Adipose tissue (tissue), 3 donors: ENCODE measurements around the gene NOX3. TPM values are rescaled to one million over a fixed set of nuclear protein-coding genes. Genes with fewer than 3 reads are reported as not detected.
"Not testable (repeated sequence)": the region's sequence is repeated elsewhere in the genome, so short reads cannot be mapped to it uniquely, and the experiment has no call there.

Experiments
- H3K27ac ChIP-seq: one replicate; pipeline ENCODE4 v1.5.1; 2013; ENCODE audit warnings: low read depth, low read length
- WGBS, 3 donors: extraction: QIAGEN DNeasy Blood & Tissue Kit; methylation state at CpG; one replicate each; pipeline ENCODE4 v1.1.7; 2013; 5-methylcytosine and 5-hydroxymethylcytosine counted together
- polyA plus RNA-seq, 3 donors: library from polyadenylated mRNA; stranded (reverse); fragments of 200-250 nt; gene quantifications; one replicate each; pipeline ENCODE4 v1.2.3, GENCODE V29; 2013
- donor health status: healthy with polysubstance abuse.
- donor health status: Bipolar disorder and iron deficiency.
- donor health status: healthy.

Gene NOX3
- polyA plus RNA-seq, 3 donors, result not detected

DNA sequence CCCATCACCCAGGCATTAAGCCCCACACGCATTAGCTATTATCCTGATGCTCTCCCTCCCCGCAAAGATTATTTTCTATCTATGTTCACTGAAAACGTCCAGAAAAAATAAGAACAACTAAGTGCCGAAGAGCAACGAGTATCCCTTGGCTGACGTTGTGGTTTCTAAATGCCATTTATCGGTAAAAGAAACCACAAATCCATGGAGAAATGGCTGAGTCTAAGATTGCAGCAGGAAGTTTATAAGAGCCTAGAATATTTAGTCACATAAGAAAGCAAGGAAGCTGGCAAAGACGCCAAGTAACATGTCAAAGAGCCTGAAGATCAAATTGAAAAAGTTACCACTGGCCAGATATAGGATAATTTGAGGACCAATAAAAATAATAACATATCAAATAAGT is 18.1 kb upstream of the NOX3 start:
- WGBS, 3 donors, result 78 to 87% (median 82%) methylated on average over 8 of the region's 8 CpGs
- H3K27ac ChIP-seq, result no peak overlapping the region

DNA sequence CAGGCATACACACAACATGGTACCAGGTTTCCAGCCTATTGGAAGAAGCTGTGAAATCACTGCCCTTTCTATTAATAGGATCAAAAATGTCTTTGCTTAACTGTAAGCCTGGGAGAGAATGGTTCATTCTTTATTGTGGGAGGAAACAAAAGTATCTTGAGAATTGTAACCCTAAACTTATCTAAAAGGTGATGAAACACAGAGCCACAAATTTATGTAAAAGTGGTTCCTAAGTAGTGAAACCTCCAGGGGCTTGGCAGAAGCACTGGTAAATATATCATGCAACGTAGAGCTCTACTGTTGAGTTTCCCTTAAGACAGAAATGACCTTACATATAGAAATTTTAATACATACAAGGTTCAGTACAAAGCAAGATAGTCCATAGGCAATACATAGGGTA is 17.2 kb upstream of the NOX3 start:
- 55 to 68% (median 63%) methylated on average over 1 of the region's 1 CpG for WGBS, 3 donors
- H3K27ac ChIP-seq, result no peak overlapping the region

DNA sequence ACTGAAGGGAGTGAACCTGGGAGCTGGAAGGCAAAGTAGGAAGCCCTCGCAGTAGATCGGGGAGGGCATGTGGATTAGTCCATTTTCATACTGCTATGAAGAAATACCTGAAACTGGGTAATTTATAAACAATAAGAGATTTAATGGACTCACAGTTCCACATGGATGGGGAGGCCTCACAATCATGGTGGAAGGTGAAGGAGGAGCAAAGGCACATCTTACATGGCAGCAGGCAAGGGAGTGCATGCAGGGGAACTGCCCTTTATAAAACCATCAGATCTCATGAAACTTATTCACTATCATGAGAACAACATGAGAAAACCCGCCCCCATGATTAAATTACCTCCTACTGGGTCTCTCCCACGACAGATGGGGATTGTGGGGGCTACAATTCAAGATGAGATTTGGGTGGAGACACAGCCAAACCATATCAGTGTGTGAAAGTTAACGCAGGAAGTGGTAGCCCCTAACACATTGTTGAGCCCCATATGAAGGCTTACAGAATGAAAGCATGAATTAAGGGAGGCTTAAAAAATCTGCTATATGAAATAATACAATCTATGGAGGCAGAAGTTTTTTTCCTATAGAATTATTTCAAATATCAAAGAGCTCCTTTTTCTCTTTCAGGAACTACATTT is 15.5 kb upstream of the NOX3 start:
- whole genome bisulfite sequencing, 3 donors, result 88 to 94% (median 91%) methylated on average over 5 of the region's 5 CpGs
- H3K27ac ChIP-seq, result not testable (repeated sequence)

DNA sequence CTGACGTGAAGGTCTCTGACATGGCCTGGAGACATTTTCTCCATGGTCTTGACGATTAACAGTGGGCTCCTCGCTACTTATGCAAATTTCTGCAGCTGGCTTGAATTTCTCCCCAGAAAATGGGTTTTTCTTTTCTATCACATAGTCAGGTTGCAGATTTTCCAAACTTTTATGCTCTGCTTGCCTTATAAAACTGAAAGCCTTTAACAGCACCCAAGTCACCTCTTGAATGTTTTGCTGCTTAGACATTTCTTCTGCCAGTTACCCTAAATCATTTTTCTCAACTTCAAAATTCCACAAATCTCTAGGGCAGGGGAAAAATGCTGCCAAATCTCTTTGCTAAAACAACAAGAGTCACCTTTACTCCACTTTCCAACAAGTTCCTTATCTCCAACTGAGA is 12.9 kb upstream of the NOX3 start:
- WGBS, 3 donors, result 90 to 93% (median 91%) methylated on average over 3 of the region's 3 CpGs

DNA sequence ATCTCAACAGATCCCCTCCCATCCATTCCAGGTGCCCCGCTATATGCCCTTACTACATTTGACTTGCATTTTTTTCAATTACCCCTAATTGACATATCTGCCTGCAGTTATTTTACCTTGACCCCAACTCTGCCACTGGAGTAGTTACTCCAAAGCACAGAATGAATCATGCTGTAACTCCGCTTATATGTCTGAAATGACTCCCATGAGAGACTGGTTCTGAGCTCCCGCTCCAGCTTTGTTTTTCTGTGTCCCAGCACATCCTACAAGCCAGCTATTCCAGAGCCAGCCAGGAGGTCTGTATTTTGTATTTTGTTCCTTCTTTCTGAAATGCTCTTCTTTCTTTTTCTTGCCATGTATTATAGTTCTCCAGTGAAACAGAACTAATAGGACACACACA is 10.9 kb upstream of the NOX3 start:
- H3K27ac ChIP-seq, result no peak overlapping the region
- 89 to 91% (median 91%) methylated on average over 3 of the region's 3 CpGs for WGBS, 3 donors

More for the DNA sequence above, 12.9 kb upstream of the NOX3 start:
- not testable (repeated sequence) for H3K27ac ChIP-seq

DNA sequence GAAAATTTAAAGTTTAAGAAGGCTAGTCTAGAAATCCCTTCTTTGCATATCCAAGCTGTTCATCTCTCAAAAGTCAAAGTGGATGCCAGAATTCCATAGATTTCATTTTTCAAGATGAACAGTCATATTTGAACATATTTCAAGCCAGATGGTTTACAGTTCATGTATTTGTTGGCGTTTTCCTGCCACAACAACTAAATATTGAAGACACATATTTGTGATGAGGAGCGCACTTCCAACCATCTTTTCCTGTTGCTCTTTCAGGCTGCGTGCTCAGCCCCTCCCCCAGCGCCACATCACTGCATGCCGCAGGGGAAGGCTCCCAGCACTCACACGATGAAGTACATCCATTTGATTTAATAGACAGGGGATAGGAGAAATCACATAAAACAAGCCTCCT is 5.9 kb upstream of the NOX3 start:
- WGBS, 3 donors, result 52 to 58% (median 54%) methylated on average over 6 of the region's 6 CpGs
- H3K27ac ChIP-seq, result no peak overlapping the region

DNA sequence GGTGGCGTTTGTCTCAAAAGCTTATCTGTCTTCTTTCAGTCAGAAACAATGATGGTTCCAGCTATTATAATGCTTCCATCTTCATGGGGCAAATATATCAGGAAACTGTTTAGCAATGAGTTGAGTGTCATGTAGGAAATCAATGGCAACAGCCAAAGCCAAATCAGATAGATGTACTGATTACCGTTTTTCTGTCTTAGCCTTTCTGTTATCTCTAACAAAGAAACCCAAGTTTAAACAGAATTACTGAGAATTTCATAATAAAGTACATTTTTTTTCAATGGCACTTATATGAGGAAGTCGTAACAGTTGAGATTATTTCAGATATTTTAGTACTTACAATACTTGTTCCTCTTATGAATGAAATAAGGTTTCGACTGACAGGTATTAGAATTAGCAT is 1.2 kb downstream of the NOX3 start:
- no peak overlapping the region for H3K27ac ChIP-seq
- 37 to 57% (median 49%) methylated on average over 4 of the region's 4 CpGs for WGBS, 3 donors

DNA sequence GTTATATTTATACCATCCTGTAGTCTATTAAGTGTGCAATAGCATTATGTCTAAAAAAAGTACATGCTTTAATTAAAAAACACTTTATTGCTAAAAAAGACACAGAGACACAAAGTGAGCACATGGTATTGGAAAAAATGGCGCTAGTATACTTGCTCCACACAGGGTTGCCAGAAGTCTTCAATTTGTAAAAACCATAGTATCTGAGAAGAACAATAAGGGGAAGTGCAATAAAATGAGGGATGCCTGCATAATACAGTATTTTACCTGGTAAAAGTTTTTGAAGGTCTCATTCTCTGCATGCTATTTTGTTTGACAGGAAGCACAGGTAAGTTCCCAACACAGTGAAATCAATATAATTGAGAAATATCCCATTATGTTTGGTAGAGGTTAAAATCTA is 1.6 kb downstream of the NOX3 start:
- 69 to 83% (median 77%) methylated on average over 1 of the region's 1 CpG for WGBS, 3 donors
- no peak overlapping the region for H3K27ac ChIP-seq

DNA sequence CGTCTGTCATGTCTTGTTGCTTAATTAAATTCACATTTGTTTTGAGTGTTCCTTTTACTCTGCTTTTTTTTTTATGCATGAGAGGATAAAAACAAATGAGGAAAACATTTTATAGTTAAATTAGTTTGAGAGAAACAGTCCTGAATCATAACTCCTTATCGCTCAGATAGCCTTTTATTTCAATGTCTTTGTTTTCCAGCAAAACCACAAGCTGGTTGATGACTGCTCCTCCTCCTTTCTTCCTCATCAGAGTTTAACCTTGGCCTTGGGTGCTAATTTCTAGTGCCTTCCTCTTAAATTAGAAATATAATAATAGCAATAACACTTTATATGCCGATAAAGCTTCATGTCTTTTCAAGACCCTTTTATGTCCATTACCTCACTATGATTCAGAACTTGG is 3.1 kb downstream of the NOX3 start:
- 82 to 84% (median 83%) methylated on average over 3 of the region's 3 CpGs for WGBS, 3 donors
- no peak overlapping the region for H3K27ac ChIP-seq

DNA sequence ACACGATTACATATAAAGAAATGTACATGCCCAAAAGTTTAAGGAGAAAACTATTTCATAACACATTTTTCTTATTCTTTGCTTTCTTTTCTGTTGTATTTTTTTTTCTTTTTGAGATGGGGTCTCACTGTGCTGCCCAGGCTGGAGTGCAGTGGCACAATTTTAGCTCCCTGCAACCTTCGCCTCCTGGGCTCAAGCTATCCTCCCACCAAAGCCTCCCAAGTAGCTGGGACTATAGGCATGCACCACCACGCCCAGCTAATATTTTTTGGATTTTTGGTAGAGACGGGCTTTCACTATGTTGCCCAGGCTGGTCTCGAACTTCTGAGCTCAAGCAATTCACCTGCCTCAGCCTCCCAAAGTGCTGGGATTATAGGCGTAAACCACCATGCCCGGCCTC is 4.1 kb downstream of the NOX3 start:
- H3K27ac ChIP-seq, result not testable (repeated sequence)
- 72 to 92% (median 89%) methylated on average over 7 of the region's 7 CpGs for WGBS, 3 donors

DNA sequence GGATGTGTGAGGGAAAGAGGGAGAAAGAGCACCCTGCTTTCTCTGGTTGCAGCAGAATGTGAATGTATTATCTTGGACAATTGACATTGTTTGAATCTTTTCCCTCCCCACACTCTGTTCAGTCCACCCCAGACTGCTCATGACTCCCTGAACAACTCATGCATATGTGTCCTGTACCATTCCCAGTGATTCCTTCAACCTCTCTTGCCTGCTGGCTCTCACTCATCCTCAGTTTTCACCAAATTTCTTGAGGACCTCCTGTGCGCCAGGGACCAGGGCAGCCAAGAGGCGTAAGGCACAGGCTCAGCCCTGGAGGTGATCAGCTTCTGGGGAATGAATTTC is 5.4 kb downstream of the NOX3 start:
- 90 to 100% (median 99%) methylated on average over 2 of the region's 2 CpGs for WGBS, 3 donors
- H3K27ac ChIP-seq, result no peak overlapping the region

DNA sequence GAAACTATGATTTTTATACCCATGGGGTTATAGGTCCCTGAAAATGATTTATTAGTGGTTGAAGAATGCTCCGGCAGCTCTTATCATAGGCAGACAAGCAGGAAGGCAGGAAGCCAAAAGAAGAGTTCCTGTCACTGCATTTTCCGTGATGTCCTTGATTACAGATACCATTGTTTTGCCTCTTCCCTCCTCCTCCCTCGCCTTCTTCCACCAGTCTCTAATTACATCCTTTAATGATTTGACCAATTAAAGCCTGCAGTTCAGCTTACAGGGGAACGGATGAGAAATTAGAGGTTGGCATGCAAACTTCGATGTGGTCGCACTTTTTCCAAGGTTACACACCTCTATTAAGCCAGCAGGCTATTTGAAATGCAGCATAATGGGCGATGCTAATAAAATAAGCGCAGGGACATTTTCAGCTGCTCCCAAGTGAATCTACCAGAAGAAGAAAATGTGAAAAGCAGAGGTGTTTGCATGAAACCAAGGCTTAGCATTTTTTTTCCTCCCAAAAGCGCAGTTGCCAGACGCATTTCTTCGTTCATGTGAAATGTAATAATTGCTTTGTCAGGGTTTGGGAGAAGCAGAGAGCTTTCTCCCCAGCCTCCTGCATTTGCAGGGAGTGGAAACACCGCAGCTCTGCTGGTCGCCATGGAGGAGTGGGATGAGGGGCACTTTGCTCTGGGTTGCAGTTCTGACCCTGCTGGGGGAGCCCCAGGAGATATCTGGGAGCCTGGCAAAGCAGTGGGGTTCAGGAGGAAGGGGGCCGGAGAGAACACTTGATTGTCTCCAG is 6.0 kb downstream of the NOX3 start:
- WGBS, 3 donors, result 38 to 47% (median 46%) methylated on average over 14 of the region's 14 CpGs
- H3K27ac ChIP-seq, result no peak overlapping the region

DNA sequence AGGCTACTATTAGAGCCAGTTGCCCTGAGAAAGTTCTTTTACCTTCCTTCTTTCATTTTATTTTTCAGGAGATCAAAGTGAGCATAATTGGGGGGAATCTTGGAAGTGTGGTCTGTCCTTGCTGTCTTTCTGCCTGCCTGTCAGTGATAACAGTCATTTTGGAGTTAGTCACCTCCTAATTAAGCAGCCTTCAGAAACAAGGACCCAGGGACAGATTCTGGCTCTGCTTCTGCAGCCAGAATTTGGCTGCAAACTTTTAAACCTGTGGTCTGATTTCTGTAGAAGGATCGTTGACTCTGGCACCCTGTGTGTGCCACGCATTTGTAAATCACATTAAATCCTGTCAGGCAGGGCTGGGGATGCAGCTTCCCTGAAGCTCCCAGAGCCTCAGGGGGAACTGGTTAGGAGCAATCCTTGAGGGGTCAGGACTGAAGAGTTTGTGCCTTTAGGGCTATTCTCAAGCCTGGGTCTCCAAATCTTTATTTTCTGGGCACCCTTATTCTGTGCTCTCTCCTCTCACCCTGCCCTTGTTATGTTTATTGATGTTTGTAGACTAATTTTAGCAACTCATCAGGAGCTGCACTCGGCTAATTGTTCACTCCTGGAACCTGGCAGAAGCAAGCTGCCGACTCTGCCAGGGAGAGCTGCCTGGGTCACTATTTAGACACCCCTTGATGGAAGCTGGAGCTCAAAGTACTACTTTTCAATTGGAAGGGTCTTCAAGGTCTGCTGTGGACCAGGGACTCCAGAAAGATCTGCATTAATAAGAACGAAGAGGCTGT is 6.8 kb downstream of the NOX3 start:
- WGBS, 3 donors, result 19 to 34% (median 27%) methylated on average over 5 of the region's 5 CpGs
- no peak overlapping the region for H3K27ac ChIP-seq

DNA sequence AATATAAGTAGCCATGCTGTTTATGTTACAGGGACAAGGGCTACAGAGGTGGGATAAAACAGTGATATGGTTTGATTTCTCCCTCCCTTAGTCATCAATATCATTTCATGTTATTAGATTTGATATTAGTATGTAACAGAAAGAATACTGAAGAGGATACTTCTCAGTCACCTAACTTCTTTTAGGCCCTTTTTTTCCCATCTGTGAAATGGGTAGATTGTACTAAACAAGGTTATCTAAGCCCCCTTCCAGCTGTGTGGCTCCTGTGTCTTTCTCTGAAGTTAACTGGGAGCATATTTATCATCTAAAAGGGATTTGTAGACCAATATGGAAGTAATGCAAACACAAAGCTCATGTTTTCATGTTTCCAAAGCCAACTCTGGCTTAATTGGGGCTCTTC is 7.7 kb downstream of the NOX3 start:
- no peak overlapping the region for H3K27ac ChIP-seq

DNA sequence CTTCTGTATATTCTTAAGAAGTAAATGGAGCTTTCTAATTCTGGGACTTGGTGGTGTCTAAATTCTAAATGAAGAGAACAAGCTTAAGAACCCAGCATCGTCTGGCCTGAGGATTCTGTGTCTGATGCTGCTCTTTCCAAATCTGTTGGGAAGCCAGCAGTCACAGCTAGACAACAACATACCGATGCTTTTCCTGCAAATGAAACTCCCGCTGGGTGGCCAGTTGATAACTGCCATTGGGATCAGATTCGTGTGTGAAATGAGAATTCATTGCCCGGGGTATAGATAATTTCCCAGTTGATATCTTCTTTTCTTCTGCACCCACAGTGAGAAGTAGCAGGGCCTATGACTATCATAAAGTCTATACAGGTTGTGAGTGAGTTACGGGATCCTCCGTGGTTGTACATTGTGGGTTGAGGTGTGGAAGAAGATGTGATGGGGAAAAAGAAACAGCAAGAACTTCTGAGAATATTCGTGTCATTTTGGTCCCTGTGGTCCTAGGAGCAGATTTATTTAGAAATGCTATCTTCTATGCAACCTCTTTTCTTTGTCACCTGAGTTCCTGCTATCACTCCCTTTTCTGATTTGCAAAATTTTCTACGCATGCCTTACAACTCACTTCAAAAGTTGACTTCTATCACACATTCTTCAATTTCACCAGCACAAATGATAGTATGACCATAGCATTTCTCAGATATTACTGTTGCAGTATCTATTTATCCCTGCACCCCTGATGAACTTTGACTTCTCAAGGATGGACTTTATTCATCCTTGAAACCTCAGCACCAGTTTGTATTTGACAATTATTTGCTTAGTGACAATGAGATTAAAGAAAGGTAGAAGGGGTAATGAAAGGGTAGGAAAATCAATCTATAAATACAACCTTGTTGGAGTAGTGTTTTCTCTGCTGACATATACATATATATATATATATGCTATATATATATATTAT is 10.4 kb downstream of the NOX3 start:
- H3K27ac ChIP-seq, result no peak overlapping the region
- WGBS, 3 donors, result 76 to 86% (median 77%) methylated on average over 9 of the region's 9 CpGs

DNA sequence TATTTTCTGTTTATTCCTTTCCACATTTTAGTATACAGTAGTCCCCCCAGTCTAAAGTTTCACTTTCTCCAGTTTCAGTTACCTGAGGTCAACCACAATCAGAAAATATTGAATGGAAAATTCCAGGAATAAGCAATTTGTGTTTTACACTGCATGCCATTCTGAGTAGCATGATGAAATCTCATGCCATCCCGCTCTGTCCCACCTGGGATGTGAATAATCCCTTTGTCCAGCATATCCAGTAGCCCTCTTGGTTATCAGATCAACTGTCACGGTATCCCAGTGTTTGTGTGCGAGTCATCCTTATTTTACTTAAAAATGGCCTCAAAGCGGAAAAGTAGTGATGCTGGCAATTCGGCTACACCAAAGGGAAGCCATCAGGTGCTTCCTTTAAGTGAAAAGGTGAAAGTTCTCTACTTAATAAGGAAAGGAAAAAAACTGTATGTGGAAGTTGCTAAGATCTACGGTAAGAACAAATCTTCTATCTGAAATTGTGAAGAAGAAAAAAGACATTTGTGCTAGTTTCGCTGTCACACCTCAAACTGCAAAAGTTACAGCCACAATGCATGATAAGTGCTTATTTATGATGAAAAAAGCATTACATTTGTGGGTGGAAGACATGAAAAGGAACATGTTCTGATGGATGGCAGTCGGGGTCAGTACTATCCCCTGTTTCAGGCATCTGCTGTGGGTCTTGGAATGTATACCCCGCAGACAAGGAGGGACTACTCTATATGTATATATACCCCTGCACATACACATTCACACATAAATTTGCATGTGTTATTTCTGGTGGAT is 11.3 kb downstream of the NOX3 start:
- 73 to 81% (median 80%) methylated on average over 9 of the region's 9 CpGs for WGBS, 3 donors
- no peak overlapping the region for H3K27ac ChIP-seq

DNA sequence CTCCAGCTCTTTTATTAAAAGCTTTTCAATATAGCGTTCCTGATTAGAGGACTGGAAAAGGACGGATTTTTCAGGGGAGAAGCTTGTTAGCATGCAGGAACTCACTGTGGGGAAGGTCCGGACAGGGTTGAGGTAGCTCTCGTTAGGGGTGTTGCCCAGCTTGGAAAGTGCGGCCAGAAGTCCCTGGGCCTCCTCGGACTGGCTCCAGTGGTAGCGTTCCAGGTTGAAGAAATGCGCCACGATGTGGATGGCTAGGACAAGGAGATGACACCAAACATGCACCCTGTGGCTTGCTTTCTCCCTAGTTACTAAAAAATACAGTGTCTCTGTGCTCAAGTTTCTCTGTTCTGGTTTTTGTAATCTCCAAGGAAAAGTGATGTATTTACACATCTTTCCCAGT is 12.5 kb downstream of the NOX3 start:
- WGBS, 3 donors, result 72 to 91% (median 88%) methylated on average over 9 of the region's 9 CpGs
- no peak overlapping the region for H3K27ac ChIP-seq

DNA sequence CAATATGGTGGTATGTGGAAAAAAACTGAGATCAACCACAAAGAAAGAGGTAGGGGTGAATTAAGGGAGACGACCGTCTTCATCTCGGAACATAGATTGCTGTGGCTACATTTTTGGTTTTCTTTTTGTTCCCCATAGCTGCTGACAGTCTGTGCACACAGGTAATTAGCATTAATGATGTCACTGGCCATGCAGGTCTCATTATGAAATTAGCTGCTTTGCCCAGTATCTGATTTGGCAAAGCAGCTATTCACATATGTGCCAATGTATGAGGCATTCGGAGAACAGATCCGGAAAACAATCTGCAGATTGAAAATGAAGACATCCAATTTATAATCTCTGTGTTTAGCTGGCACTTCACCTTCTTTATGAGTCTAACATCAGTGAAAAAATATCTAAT is 13.1 kb downstream of the NOX3 start:
- H3K27ac ChIP-seq, result no peak overlapping the region
- whole genome bisulfite sequencing, 3 donors, result 90 to 93% (median 91%) methylated on average over 5 of the region's 5 CpGs
